HCT116 (cell line): ENCODE measurements around the gene COL23A1. TPM values are rescaled to one million over a fixed set of nuclear protein-coding genes. Genes with fewer than 3 reads are reported as not detected.

Source experiments
- ATAC-seq: fragments of 200-7000 bp; cut with Tn5 transposase; 2 replicates; pipeline ENCODE4 v1.9.1; 2020; ENCODE audit warnings: mild to moderate bottlenecking, moderate library complexity
- BruUV-seq: library from RNA; stranded (reverse); fragments of 400-500 nt; replicated peaks from 2 replicates; lab custom pipeline; 2021; lab: Mats Ljungman, UMichigan
- CTCF ChIA-PET: fragments of 300-600 bp; sonication (Branson Sonifier 250); formaldehyde crosslinking; loops from one replicate; lab custom pipeline; 2021; ENCODE audit warnings: antibody characterized with exemption; lab: Charles Lee
- POLR2A ChIA-PET: fragments of 300-600, 350-600 bp; sonication (Branson Sonifier 250); formaldehyde crosslinking; loops from one replicate; lab custom pipeline; 2021; ENCODE audit warnings: antibody characterized with exemption; lab: Charles Lee
- RAD21 ChIA-PET, 2 experiments: fragments of 300-600 bp; sonication (Branson Sonifier 250); formaldehyde crosslinking; loops; one replicate each; lab custom pipeline; 2023; ENCODE audit warnings: low total read pairs in 2 of 2; ENCODE audit not compliant: uncharacterized antibody in 2 of 2, unreplicated experiment in 2 of 2, low non-redundant PET in 1 of 2; lab: Charles Lee
- DNase-seq: peaks from one replicate; pipeline ENCODE4 v3.0.0-alpha.2; 2010; ENCODE audit warnings: low read depth, low spot score
- H2AFZ ChIP-seq: fragments of 200-600 bp; shearing (Covaris generic), sonication (generic); 2 replicates; pipeline ENCODE4 v1.6.1; 2017; ENCODE audit warnings: low read depth, mixed run types, mixed read lengths, antibody characterized with exemption, low read length; ENCODE audit not compliant: poor library complexity, severe bottlenecking
- H3K27ac ChIP-seq: 2 replicates; pipeline ENCODE4 v1.5.1; 2012; ENCODE audit warnings: low read depth, low read length
- H3K27me3 ChIP-seq: fragments of 200-600 bp; sonication (generic); 2 replicates; pipeline ENCODE4 v1.6.1; 2016; ENCODE audit warnings: mixed run types, low read length, mixed read lengths; ENCODE audit not compliant: insufficient read depth
- H3K36me3 ChIP-seq, 2 experiments: fragments of 200-500 bp in 1 of 2; fragments of 200-600 bp in 1 of 2; sonication (Bioruptor generic) in 1 of 2; sonication (generic) in 1 of 2; 2 replicates each; pipeline versions ENCODE4 v1.5.1 to v1.6.1; 2014 to 2016; ENCODE audit warnings: low read length in 2 of 2, inconsistent platforms in 1 of 2, mixed read lengths in 1 of 2, mixed run types in 1 of 2; ENCODE audit not compliant: insufficient read depth in 2 of 2, control insufficient read depth in 1 of 2
- H3K4me1 ChIP-seq, 2 experiments: fragments of 200-600 bp in 1 of 2; sonication (generic) in 1 of 2; 2 replicates each; pipeline versions ENCODE4 v1.5.1 to v1.6.1; 2012 to 2017; ENCODE audit warnings: low read length in 2 of 2, inconsistent platforms in 1 of 2, mild to moderate bottlenecking in 1 of 2, mixed read lengths in 1 of 2, mixed run types in 1 of 2, moderate library complexity in 1 of 2; ENCODE audit not compliant: insufficient read depth in 2 of 2, control insufficient read depth in 1 of 2
- H3K4me2 ChIP-seq: fragments of 200-600 bp; sonication (generic); 2 replicates; pipeline ENCODE4 v1.6.1; 2017; ENCODE audit warnings: mixed run types, low read length, mixed read lengths
- H3K4me3 ChIP-seq, 2 experiments: fragments of 200-600 bp in 1 of 2; sonication (generic) in 1 of 2; replicated peaks in 1 of 2; 2 replicates each; pipeline ENCODE4 v1.5.1; 2011 to 2016; ENCODE audit warnings: low read length in 2 of 2, control low read depth in 1 of 2, low read depth in 1 of 2, mild to moderate bottlenecking in 1 of 2, mixed read lengths in 1 of 2, mixed run types in 1 of 2
- H3K79me2 ChIP-seq: fragments of 200-600 bp; sonication (generic); 2 replicates; pipeline ENCODE4 v1.6.1; 2017; ENCODE audit warnings: mild to moderate bottlenecking, mixed run types, low read length, moderate library complexity, mixed read lengths; ENCODE audit not compliant: insufficient read depth
- H3K9ac ChIP-seq: fragments of 200-600 bp; sonication (generic); 2 replicates; pipeline ENCODE4 v1.6.1; 2016; ENCODE audit warnings: low read length, mixed read lengths
- H3K9me2 ChIP-seq: fragments of 200-600 bp; sonication (generic), shearing (Covaris generic); 2 replicates; pipeline ENCODE4 v1.6.1; 2017; ENCODE audit warnings: mixed run types, mild to moderate bottlenecking, moderate library complexity; ENCODE audit not compliant: insufficient read depth
- H3K9me3 ChIP-seq, 2 experiments: fragments of 200-500 bp in 1 of 2; fragments of 200-600 bp in 1 of 2; sonication (Bioruptor generic) in 1 of 2; sonication (generic) in 1 of 2; 2 replicates each; pipeline ENCODE4 v1.6.1; 2014 to 2017; ENCODE audit warnings: low read length in 2 of 2, mixed read lengths in 2 of 2, inconsistent platforms in 1 of 2, low read depth in 1 of 2, mild to moderate bottlenecking in 1 of 2, mixed run types in 1 of 2, moderate library complexity in 1 of 2; ENCODE audit not compliant: control insufficient read depth in 1 of 2, insufficient read depth in 1 of 2
- H4K20me1 ChIP-seq: fragments of 200-600 bp; sonication (generic), shearing (Covaris generic); 2 replicates; pipeline ENCODE4 v1.6.1; 2017; ENCODE audit warnings: mixed run types, mild to moderate bottlenecking, moderate library complexity; ENCODE audit not compliant: insufficient read depth
- EZH2phosphoT487 ChIP-seq: fragments of 200-600 bp; IDR thresholded peaks from 2 replicates; pipeline ENCODE4 v1.6.1; 2018; ENCODE audit warnings: antibody characterized with exemption, borderline replicate concordance
- FOSL1 ChIP-seq: IDR thresholded peaks from 2 replicates; pipeline ENCODE4 v1.6.1; 2012; ENCODE audit warnings: low read depth
- POLR2A ChIP-seq: IDR thresholded peaks from 2 replicates; pipeline ENCODE4 v1.7.0; 2011; ENCODE audit warnings: borderline replicate concordance; ENCODE audit not compliant: insufficient read depth, insufficient read length; ENCODE audit errors: extremely low read depth
- SRF ChIP-seq: IDR thresholded peaks from 2 replicates; pipeline ENCODE4 v1.6.1; 2012; ENCODE audit warnings: low read depth
- intact Hi-C: fragments of 100-400 bp; cut with micrococcal nuclease; formaldehyde crosslinking; loops from 2 replicates; pipeline ENCODE4 v1.10.0; 2022
- total RNA-seq: library from RNA; stranded (reverse); gene quantifications from one replicate; pipeline ENCODE4 v1.2.1, GENCODE V29; 2021; ENCODE audit not compliant: unreplicated experiment

COL23A1 gene
- total RNA-seq, 1 experiment from 2014 or later: not detected

DNA sequence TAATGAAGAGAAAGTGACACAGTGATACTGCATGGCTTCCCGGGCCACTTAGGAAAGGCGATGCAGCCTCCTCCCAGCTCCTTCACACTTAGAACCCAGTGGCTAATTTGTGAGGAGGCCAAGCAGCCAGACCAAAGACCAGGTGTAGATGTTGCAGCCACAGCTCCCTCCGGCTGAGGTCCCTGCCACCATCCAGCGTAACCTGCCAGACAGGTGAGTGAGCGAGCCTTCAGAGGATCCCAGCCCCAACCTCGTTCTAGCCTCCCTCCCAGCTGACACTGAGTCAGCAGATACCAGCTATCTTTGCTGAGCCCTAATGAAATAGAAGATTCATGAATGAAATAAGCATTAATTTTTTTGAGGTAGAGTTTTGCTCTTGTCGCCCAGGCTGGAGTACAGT lies 59.7 kb downstream of the COL23A1 start:
- BruUV-seq: no TSS peak

DNA sequence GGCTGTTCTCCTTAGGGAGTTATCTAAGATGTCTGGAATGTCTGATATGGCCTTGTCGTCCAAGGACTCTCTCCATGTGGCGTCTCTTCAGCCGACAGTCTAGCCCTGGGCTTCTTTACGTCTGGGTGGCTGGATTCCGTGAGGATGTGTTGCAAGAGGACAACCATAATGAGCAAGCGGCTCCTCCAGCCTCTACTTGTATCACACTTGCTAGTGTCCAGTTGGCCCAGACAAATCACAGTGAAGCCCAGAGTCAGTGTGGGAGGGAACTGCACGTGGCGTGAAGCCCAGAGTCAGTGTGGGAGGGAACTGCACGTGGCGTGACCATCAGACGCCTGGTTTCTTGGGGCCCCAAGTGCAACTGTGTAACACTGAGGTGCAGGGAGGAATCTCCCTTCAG lies 61.1 kb downstream of the COL23A1 start:
- no TSS peak for BruUV-seq
- ATAC-seq: no peak
- no peak for DNase-seq
- no peaks in the 10 kb centered on the region for H4K20me1 ChIP-seq
- intact Hi-C loops: no loop called here
- no peak overlapping the region for H3K4me2 ChIP-seq
- no peaks in the 10 kb centered on the region for H3K27me3 ChIP-seq
- H3K4me3 ChIP-seq: no peak overlapping the region
- CTCF ChIA-PET: no interaction called here
- H3K9me3 ChIP-seq: no peaks in the 10 kb centered on the region
- H3K79me2 ChIP-seq: no peaks in the 10 kb centered on the region
- 0 out of 4 replicates have a peak, but pooled peaks cover 0 to 3% of the 10 kb centered on the region in 2 experiments for H3K4me1 ChIP-seq
- no peaks in the 10 kb centered on the region for H3K9me2 ChIP-seq
- H3K36me3 ChIP-seq: no peaks in the 10 kb centered on the region
- TF ChIP-seq SRF (no peak), FOSL1 (no peak)
- TF ChIP-seq, all 23 proteins: peak for 0
- no peak overlapping the region for H3K27ac ChIP-seq
- H3K9ac ChIP-seq: no peak overlapping the region
- ChIA-PET POLR2A (no interaction called here), RAD21 (no interaction called here)
- no peak overlapping the region for H2AFZ ChIP-seq

More for the DNA sequence above, 59.7 kb downstream of the COL23A1 start:
- H3K79me2 ChIP-seq: no peaks in the 10 kb centered on the region
- H3K9me3 ChIP-seq: no peaks in the 10 kb centered on the region
- no peak overlapping the region for H2AFZ ChIP-seq
- H3K4me1 ChIP-seq: 0 out of 4 replicates have a peak, but pooled peaks cover 0 to 3% of the 10 kb centered on the region in 2 experiments
- no peaks in the 10 kb centered on the region for H3K36me3 ChIP-seq
- no peak overlapping the region for H3K27ac ChIP-seq
- ChIA-PET RAD21 (no interaction called here), POLR2A (no interaction called here), CTCF (no interaction called here)
- no peak overlapping the region for H3K9ac ChIP-seq
- no peak for ATAC-seq
- no peaks in the 10 kb centered on the region for H3K27me3 ChIP-seq
- no peak overlapping the region for H3K4me2 ChIP-seq
- no peak for DNase-seq
- no peaks in the 10 kb centered on the region for H3K9me2 ChIP-seq
- no peak for TF ChIP-seq POLR2A
- no peak for TF ChIP-seq EZH2phosphoT487
- no peaks in the 10 kb centered on the region for H4K20me1 ChIP-seq
- intact Hi-C loops: no loop called here
- H3K4me3 ChIP-seq: no peak overlapping the region
